EL (cell line): ENCODE measurements around the gene DNAH12.
"Not testable (repeated sequence)": the region's sequence is repeated elsewhere in the genome, so short reads cannot be mapped to it uniquely, and the experiment has no call there.

Source experiments
- DNase-seq: peaks from one replicate; pipeline ENCODE4 v3.0.0-alpha.2; 2016

DNAH12 gene

DNA sequence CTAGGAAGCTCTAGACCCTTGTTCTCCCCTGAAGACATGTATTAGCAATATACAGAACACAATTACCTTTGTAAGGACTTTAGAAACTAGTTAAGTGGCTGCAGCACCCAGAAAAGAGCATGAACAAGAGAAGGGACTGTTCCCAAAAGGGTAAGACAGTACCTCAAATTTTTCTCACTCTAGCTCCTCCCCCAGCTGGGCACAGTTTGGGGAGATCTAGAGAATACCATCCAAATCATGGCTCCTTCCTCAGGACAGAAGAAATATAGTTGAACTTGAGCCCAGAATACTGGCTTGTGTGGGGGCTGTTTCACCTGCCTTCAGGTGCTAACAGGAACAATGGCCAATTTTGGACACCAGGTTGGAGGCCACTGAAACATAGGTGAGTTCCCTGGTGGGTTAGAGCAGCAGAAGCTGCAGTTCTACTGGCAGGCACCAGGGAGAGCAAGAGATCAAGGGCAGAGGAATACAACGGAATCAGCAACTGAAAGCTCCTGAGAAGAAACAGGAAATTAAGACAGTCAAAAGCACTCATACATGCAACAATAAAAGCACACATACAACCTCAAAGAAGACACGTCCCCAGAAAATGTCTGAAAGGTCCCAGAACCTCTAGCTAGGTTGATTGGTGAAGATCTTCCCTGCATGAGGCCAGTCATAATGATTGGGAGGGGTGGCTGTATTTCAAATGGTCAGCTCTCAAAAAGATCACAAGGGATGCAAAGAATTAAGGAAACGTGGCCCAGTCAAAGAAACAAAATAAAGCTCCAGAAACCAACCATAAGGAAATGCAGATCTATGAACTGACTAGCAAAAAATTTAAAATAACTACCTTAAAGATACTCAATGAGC lies 146.7 kb downstream of the DNAH12 start:
- peak; percentile 57 for DNase-seq

- DNase-seq: no peak
Measured at GRCh38 chr3:57393977-57394376, 150.2 kb downstream of the DNAH12 start.

GRCh38 chr3:57391767-57392166 lies 152.4 kb downstream of the DNAH12 start:
- no peak for DNase-seq

DNA sequence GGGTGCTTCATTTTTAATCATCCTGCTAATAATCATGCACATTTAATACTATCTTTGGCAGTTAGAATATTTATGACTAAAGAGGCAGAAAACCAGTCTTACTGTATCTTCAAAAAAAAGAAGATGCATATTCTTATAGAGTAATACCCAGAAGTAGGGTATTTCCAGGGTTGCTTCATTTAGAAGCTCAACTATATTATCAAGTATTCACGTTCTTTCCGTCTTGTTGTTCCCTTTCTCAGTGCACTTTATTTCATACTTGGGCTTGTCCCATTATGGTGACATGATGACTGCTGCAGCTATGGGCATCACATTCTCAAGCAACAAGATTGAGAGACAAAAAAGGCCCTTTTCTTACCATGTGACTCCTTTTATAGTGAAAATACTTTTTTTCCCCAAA lies 154.9 kb downstream of the DNAH12 start:
- no peak for DNase-seq

DNA sequence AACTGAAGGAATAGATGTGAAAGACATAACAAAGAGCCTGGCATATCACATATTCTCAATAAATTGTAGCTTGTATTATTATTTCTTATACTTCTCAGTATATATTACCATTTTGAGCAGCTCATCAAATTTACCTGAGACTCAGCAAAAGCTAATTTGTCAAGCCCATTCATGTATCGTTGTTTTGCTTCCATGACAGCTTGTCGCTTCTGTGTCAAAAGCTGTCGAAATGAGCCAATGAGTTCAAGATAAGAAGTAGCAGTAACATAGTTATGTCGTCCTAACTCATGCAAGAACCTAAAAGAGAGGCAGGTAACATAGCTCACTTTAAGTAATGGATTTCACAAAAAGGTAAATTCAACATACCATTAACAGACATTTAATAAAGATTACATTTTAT lies 157.8 kb downstream of the DNAH12 start:
- no peak for DNase-seq

- DNase-seq: no peak
Measured at GRCh38 chr3:57385498-57385897, 158.6 kb downstream of the DNAH12 start.

GRCh38 chr3:57383838-57384237 lies 160.3 kb downstream of the DNAH12 start:
- DNase-seq: no peak

DNA sequence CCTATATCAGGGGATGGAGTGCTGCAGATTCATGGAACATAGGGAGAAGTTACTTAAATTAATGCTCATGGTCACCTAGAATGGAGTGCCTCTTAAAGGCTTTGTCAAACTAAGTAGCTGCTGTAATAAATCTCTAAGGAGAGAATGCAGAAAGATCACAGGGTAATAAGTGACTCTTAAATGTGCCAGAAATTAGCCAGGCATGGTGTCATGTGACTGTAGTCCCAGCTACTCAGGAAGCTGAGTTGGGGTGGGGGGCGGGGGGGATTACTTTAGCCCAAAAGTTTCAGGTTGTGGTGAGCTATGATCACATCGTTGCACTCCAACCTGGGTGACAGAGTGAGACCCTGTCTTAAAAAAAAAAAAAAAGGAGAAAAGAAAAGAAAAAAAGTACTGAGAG lies 160.7 kb downstream of the DNAH12 start:
- no peak for DNase-seq

- DNase-seq: peak; percentile 15
Measured at GRCh38 chr3:57382933-57383332, 161.2 kb downstream of the DNAH12 start.

- no peak for DNase-seq
Measured at GRCh38 chr3:57370341-57370740, 173.8 kb downstream of the DNAH12 start.

DNA sequence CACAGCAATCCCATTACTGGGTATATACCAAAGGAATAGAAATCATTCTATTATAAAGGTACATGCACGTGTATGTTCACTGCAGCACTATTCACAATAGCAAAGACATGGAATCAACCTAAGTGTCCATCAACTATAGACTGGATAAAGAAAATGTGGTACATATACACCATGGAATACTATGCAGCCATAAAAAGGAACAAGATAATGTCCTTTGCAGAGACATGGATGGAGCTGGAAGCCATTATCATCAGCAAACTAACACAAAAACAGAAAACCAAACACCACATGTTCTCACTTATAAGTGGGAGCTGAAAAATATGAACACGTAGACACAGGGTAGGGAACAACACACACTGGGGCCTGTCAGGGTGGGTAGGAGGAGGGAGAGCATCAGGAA lies 179.1 kb downstream of the DNAH12 start:
- not testable (repeated sequence) for DNase-seq

DNA sequence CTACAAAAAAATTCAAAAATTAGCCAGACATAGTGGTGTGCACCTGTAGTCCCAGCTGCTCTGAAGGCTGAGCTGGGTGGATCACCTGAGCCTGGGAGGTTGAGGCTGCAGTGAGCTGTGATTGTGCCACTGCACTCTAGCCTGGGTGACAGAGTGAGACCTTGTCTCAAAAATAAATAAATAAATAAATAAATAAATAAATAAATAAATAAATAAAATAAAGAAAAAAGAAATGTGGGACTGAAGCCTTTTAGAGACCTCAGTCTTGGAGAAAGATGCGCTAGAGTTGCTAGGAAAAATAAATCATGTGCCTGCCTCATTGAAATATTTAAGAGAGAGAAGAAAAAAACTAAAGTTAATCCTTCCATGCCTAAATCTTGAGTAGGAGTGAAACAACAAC lies 187.9 kb downstream of the DNAH12 start:
- DNase-seq: not testable (repeated sequence)

GRCh38 chr3:57354768-57355167 lies 189.4 kb downstream of the DNAH12 start:
- no peak for DNase-seq

DNA sequence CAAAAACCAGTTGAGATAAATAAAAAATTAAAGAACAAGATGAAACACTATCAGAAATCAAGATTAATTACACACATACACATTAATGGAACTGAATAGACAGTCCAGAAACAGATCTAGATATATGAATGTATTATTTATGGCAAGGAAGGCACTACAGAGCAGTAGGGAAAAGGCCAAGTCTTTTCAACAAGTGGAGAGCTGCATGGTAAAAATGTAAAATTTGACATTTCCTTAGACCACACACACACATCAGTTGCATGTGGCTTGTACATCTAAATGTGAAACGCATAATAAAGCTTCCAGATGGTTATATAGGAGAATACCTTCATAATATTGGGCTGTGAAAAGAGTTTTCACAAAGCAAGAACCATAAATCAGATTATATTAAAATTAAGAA lies 193.9 kb downstream of the DNAH12 start:
- no peak for DNase-seq

GRCh38 chr3:57339071-57339642 lies 205.0 kb downstream of the DNAH12 start:
- DNase-seq: not testable (repeated sequence)

DNA sequence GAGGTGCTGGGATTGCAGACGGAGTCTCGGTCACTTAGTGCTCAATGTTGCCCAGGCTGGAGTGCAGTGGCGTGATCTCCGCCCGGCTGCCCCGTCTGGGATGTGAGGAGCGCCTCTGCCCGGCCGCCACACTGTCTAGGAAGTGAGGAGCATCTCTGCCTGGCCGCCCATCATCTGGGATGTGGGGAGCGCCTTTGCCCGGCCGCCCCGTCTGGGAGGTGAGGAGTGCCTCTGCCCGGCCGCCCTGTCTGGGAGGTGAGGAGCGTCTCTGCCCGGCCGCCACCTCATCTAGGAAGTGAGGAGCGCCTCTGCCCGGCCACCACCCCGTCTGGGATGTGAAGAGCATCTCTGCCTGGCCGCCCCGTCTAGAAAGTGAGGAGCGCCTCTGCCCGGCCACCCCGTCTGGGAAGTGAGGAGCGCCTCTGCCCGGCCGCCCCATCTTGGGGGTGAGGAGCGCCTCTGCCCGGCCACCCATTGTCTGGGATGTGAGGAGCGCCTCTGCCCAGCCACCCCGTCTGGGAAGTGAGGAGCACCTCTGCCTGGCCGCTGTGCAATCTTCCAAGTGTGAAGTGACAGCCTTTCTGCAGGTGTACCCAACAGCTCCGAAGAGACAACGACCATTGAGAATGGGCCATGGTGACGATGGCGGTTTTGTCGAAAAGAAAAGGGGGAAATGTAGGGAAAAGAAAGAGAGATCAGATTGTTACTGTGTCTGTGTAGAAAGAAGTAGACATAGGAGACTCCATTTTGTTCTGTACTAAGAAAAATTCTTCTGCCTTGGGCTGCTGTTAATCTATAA lies 205.7 kb downstream of the DNAH12 start:
- not testable (repeated sequence) for DNase-seq

- DNase-seq: no peak
Measured at GRCh38 chr3:57335283-57335938, 208.7 kb downstream of the DNAH12 start.

DNA sequence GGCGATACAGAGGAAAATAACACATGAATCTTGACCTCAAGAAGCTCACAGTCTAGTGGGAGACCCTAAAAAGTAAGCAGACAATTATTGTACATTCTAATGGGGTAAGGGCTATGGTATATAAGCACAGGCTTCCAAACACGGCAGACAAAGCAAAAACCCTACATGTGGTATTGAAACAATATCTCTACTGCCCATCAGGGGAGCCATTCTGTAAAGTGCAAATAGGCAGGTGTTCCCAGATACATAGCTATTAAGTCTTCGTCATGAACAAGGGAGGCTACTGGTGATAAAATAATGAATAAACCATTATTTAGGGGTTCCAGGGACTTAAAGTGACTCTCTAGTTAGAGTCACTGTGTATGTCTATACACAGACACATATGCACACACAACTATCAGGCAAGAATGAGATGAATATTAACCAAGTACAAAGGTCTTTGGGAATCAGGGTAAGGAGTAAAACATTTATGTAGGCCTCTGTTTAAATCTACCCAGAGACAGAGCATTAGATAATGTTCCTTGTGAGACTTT lies 213.0 kb downstream of the DNAH12 start:
- DNase-seq: no peak

DNA sequence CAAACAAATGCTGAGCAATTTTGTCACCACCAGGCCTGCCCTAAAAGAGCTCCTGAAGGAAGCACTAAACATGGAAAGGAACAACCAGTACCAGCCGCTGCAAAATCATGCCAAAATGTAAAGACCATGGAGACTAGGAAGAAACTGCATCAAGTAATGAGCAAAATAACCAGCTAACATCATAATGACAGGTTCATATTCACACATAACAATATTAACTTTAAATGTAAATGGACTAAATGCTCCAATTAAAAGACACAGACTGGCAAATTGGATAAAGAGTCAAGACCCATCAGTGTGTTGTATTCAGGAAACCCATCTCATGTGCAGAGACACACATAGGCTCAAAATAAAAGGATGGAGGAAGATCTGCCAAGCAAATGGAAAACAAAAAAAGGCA lies 217.6 kb downstream of the DNAH12 start:
- DNase-seq: not testable (repeated sequence)

GRCh38 chr3:57314204-57314603 lies 229.9 kb downstream of the DNAH12 start:
- DNase-seq: no peak

- no peak for DNase-seq
Measured at GRCh38 chr3:57309769-57310360, 234.3 kb downstream of the DNAH12 start.

DNA sequence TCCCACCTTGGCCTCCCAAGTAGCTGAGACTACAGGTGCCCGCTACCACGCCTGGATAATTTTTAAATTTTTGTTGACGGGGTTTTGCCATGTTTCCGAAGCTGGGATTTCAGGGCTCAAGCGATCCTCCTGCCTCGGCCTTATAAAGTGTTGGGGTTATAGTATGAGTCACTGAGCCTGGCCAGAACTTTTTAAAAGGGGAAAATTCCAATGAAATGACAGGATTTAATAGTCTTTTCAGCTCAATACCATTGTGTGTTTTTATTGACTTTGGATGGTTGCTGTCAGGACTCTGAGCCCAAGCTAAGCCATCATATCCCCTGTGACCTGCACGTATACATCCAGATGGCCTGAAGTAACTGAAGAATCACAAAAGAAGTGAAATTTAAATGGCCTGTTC lies 240.6 kb downstream of the DNAH12 start:
- peak; percentile 75 for DNase-seq

GRCh38 chr3:57298041-57298440 lies 246.1 kb downstream of the DNAH12 start:
- DNase-seq: peak; percentile 44
